Measurements from ENCODE around the gene OR52E1. TPM values are rescaled to one million over a fixed set of nuclear protein-coding genes. Genes with fewer than 3 reads are reported as not detected.

OR52E1 gene
- total RNA-seq, 3 donors from 2014 or later, result not detected

DNA sequence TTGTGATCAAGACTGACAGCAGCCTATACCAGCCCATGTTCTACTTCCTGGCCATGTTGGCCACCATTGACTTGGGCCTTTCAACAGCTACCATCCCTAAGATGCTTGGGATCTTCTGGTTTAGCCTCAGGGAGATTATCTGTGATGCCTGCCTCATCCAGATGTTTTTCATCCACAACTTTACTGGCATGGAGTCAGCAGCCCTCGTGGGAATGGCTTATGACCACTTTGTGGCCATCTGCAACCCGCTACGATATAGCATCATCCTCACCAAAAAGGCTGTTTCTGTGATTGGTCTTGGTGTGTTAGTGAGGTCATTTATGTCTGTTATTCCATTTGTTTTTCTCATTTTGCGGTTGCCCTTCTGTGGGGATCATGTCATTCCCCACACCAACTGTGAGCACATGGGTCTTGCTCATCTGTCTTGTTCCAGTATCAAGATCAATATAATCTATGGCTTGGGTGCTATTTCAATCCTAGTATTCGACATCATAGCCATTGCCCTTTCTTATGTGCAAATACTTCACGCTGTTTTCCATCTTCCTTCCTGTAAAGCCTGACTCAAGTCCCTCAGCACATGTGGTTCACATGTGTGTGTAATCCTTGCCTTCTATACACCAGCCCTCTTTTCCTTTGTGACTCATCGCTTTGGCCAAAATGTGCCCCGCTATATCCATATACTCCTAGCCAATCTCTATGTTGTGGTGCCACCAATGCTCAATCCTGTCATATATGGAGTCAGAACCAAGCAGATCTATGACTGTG, 23.6 kb downstream of the OR52E1 start:
- Histone ChIP-seq H3K36me3 (ENCODE audit: low read depth) (no peaks in the 10 kb centered on the region), H3K4me3 (no peak overlapping the region), H3K9me3 (no peaks in the 10 kb centered on the region), H3K4me1 (ENCODE audit: low read depth) (no peaks in the 10 kb centered on the region)
- intact Hi-C loops (cut with DNase I, micrococcal nuclease), result no loop called here
- ATAC-seq (no peak), DNase-seq (no peak)
- TF ChIP-seq, protein P1, sequence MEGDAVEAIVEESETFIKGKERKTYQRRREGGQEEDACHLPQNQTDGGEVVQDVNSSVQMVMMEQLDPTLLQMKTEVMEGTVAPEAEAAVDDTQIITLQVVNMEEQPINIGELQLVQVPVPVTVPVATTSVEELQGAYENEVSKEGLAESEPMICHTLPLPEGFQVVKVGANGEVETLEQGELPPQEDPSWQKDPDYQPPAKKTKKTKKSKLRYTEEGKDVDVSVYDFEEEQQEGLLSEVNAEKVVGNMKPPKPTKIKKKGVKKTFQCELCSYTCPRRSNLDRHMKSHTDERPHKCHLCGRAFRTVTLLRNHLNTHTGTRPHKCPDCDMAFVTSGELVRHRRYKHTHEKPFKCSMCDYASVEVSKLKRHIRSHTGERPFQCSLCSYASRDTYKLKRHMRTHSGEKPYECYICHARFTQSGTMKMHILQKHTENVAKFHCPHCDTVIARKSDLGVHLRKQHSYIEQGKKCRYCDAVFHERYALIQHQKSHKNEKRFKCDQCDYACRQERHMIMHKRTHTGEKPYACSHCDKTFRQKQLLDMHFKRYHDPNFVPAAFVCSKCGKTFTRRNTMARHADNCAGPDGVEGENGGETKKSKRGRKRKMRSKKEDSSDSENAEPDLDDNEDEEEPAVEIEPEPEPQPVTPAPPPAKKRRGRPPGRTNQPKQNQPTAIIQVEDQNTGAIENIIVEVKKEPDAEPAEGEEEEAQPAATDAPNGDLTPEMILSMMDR (IDR thresholded peaks at IDR 0.05), result no peak

DNA sequence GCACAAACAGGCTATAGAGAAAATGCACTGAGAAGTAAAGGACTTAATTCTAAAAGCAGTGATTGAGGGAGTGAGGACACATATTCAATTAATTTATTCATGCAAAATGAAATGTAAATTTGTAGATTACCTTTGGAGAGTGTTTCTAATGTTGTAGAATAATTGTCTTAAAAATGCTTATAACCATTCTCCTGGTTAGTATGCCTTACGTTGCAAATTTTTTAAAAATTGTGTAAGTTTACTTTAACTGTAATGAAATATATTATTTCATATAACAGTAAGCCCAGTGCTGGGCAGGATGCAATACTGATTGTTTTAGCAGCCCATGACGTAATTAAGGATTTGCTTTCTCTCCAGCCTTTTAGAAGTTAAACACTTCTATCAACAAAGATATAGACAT, 26.6 kb downstream of the OR52E1 start:
- DNase-seq, result no peak

DNA sequence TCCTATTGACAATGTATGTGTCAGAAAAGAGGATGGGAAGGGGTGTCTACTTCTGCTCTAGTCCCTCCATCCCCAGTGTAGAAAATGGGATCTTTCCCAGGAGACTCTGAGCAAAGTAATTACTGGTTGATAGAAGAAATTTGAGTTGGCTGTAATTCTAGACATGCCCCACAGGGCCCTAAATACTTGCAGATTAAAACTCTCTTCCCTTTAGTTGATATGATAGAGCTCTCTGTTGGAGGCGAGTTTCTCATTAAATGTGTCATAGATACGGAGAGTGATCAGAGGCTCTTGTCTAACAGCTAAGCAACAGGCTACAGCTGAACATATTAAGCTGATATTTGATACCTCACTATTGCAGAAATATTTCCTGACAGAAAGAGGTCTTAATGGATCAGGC, 32.9 kb downstream of the OR52E1 start:
- Histone ChIP-seq H3K36me3 (ENCODE audit: low read depth) (no peaks in the 10 kb centered on the region), H3K4me3 (no peak overlapping the region), H3K4me1 (ENCODE audit: low read depth) (no peaks in the 10 kb centered on the region), H3K9me3 (no peaks in the 10 kb centered on the region)
- ATAC-seq (no peak), DNase-seq (no peak)
- intact Hi-C loops (cut with DNase I, micrococcal nuclease), result no loop called here
- TF ChIP-seq, protein P1 (IDR thresholded peaks at IDR 0.05), result no peak

More for the DNA sequence above, 26.6 kb downstream of the OR52E1 start:
- TF ChIP-seq, protein P1 (IDR thresholded peaks at IDR 0.05), result no peak
- no peaks in the 10 kb centered on the region for H3K4me1 ChIP-seq (ENCODE audit: low read depth)
- H3K9me3 ChIP-seq, result no peaks in the 10 kb centered on the region
- H3K4me3 ChIP-seq, result no peak overlapping the region
- ATAC-seq, result no peak
- intact Hi-C loops (cut with DNase I, micrococcal nuclease), result no loop called here
- no peaks in the 10 kb centered on the region for H3K36me3 ChIP-seq (ENCODE audit: low read depth)

DNA sequence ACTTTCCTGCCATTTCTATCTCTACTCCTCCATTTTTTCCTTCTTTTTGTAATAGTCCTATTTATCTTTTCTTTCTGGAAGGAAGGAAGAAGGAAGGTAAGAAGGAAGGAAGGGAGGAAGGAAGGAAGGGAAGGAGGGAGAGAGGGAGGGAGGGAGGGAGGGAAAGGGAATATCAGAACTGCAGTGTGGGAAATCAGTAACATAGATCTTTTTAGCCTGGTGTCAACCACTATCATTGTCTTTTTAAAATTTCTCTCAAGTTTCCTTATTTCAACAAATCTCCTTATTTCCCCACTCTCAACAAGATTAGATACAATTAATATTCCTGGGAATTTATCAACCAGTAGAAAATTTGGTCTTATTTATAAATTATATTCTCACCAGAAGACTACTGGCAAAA, 33.7 kb downstream of the OR52E1 start:
- no peak overlapping the region for H3K4me3 ChIP-seq
- H3K4me1 ChIP-seq (ENCODE audit: low read depth), result no peaks in the 10 kb centered on the region
- ATAC-seq (no peak), DNase-seq (no peak)
- TF ChIP-seq, protein P1 (IDR thresholded peaks at IDR 0.05), result no peak
- intact Hi-C loops (cut with DNase I, micrococcal nuclease), result no loop called here
- H3K9me3 ChIP-seq, result no peaks in the 10 kb centered on the region
- no peaks in the 10 kb centered on the region for H3K36me3 ChIP-seq (ENCODE audit: low read depth)

DNA sequence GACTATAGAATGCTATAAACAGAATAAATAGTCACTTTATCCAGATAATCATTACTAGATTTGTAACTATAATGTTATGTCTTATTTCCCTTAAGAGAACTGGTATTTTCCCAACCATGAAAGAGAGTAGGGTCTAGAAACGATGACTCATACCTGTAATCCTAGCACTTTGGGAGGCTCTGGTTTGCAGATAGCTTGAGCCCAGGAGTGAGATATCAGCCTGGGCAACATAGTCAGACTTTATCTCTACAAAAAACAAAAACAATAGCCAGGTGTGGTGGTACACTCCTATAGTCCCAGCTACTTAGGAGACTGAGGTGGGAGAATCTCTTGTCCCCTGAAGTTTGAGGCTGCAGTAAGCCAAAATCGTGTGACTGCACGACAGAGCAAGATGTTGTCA, 37.9 kb downstream of the OR52E1 start:
- Histone ChIP-seq H3K4me1 (ENCODE audit: low read depth) (no peaks in the 10 kb centered on the region), H3K36me3 (ENCODE audit: low read depth) (no peaks in the 10 kb centered on the region), H3K4me3 (no peak overlapping the region), H3K9me3 (no peaks in the 10 kb centered on the region)
- TF ChIP-seq, protein P1 (IDR thresholded peaks at IDR 0.05), result no peak
- ATAC-seq (no peak), DNase-seq (no peak)
- intact Hi-C loops (cut with DNase I, micrococcal nuclease), result no loop called here
